Mesodermal cell (in vitro differentiated cells): ENCODE measurements around the gene ZNF438.

Experiments
- H3K27ac ChIP-seq: 2 replicates; pipeline ENCODE4 v1.7.0; 2013; ENCODE audit warnings: mild to moderate bottlenecking, low read depth, low read length, moderate library complexity; ENCODE audit not compliant: severe bottlenecking
- H3K36me3 ChIP-seq: 2 replicates; pipeline ENCODE4 v1.7.1; 2013; ENCODE audit warnings: mild to moderate bottlenecking, low read length, moderate library complexity; ENCODE audit not compliant: control insufficient read depth, insufficient read depth
- H3K4me1 ChIP-seq: one replicate; pipeline ENCODE4 v1.7.1; 2013; ENCODE audit warnings: mild to moderate bottlenecking, low read length; ENCODE audit not compliant: insufficient read depth, control insufficient read depth, poor library complexity, severe bottlenecking
- H3K4me3 ChIP-seq: 2 replicates; pipeline ENCODE4 v1.7.0; 2013; ENCODE audit warnings: low read length, control low read depth, mild to moderate bottlenecking; ENCODE audit not compliant: insufficient read depth, poor library complexity, severe bottlenecking; ENCODE audit errors: extremely low read depth
- H3K9me3 ChIP-seq: 2 replicates; pipeline ENCODE4 v1.7.1; 2013; ENCODE audit warnings: mild to moderate bottlenecking, low read length, moderate library complexity; ENCODE audit not compliant: control insufficient read depth
- WGBS, 2 experiments: methylation state at CpG; one replicate each; pipeline ENCODE4 v1.1.5; 2013; ENCODE audit warnings: missing lambda C conversion rate in 2 of 2; ENCODE audit not compliant: insufficient coverage in 2 of 2; 5-methylcytosine and 5-hydroxymethylcytosine counted together

Gene ZNF438

DNA sequence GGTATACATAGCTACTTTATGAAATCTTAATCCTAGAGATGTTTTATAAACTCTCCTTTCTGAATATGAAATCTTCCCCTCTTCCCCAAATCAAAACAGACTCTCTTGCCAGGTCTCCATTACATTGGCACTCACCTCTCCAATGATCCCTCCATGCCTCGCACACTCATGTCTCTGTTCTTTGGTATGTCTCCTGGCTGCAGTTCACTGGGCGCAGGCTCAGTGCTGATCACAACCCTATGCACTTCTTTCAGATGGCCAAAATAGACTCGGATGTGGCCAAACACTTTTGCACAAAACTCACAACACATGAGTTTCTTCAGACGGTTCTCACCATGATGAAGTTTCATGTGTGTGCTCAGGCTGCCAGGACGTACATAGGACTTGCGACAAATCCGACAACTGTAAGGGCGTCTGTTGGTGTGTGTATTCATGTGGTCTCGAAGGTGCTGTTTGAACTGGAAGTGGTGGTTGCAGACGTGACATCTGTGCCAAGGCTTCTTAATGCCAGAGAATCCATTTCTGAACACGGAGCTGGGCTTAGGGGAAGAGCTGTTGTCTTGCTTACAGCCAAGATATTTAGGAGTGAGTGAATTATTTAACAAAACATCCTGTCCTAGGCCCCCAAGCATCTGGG is 183.2 kb downstream of the ZNF438 start:
- 91 to 92% methylated on average over 7 to 10 of the region's 11 CpGs for WGBS, 2 experiments
- Histone ChIP-seq H3K4me3 (no peak overlapping the region), H3K27ac (no peak overlapping the region), H3K36me3 (no peaks in the 10 kb centered on the region), H3K4me1 (no peaks in the 10 kb centered on the region), H3K9me3 (peaks cover 4% of the 10 kb centered on the region)

DNA sequence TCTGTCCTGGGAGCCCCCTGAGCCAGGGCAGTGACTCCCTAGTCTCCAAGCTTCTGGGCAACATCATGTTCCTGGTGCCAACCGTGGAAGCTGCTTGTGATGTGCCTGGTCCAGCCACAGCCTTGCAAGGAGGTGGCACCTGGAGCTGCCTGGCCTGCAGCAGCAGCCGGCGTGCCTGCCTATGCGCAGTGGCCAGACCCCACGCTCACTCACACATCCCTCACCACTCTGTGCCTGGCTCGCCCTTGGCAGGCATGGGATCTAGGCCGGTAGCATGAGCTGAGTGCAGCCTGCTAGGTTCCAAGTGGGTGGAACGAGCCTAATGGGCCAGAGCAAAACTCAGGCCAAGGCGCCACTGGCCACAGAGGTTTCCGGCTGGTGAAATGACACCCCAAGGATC is 184.0 kb downstream of the ZNF438 start:
- no peaks in the 10 kb centered on the region for H3K36me3 ChIP-seq
- WGBS, 2 experiments = 96 to 100% methylated on average over 3 to 9 of the region's 10 CpGs
- peaks cover 4% of the 10 kb centered on the region for H3K9me3 ChIP-seq
- H3K4me1 ChIP-seq = no peaks in the 10 kb centered on the region
- no peak overlapping the region for H3K27ac ChIP-seq
- H3K4me3 ChIP-seq = no peak overlapping the region

DNA sequence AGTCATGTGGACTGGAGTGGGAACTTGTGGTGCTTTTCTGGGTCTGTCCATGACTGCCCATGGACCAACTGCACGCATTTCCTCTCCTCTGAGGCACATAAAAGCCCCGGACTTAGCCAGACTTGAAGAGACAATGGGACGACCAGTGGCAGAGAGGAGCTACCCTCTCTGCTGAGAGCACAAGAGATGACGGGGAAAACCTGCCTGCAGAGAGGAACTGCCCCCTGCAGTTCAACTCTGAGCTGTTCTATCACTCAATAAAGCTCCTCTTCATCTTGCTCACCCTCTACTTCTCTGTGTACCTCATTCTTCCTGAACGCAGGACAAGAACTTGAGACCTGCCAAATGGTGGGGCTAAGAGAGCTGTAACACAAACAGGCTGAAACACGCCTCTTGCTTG is 184.5 kb downstream of the ZNF438 start:
- Histone ChIP-seq H3K4me1 (no peaks in the 10 kb centered on the region), H3K36me3 (no peaks in the 10 kb centered on the region), H3K9me3 (peaks cover 4% of the 10 kb centered on the region), H3K4me3 (no peak overlapping the region), H3K27ac (no peak overlapping the region)
- WGBS, 2 experiments = 77 to 96% methylated on average over 4 to 6 of the region's 6 CpGs

DNA sequence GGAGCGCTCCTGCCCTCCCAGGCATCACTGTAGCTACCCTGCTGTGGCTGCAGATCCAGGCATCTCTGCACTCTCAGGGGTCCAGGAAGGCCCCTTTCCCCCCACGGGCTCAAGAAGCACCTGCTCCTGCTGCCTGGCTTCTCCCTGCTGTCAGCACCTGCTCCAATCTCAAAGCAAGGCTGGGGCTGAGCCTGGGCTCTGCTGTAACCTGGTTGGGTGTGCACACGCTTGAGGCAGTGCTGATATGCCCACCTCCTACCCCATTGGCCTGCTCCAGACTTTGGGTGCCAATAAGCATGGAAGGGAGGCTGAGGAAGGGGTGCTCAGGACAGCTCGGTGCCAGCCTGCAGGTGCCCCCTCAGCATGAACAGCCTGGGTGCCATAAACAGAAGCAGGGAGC is 185.0 kb downstream of the ZNF438 start:
- no peaks in the 10 kb centered on the region for H3K4me1 ChIP-seq
- peaks cover 4% of the 10 kb centered on the region for H3K9me3 ChIP-seq
- no peak overlapping the region for H3K27ac ChIP-seq
- H3K36me3 ChIP-seq = no peaks in the 10 kb centered on the region
- WGBS, 2 experiments = 70 to 79% methylated on average over 3 to 4 of the region's 4 CpGs
- H3K4me3 ChIP-seq = no peak overlapping the region

DNA sequence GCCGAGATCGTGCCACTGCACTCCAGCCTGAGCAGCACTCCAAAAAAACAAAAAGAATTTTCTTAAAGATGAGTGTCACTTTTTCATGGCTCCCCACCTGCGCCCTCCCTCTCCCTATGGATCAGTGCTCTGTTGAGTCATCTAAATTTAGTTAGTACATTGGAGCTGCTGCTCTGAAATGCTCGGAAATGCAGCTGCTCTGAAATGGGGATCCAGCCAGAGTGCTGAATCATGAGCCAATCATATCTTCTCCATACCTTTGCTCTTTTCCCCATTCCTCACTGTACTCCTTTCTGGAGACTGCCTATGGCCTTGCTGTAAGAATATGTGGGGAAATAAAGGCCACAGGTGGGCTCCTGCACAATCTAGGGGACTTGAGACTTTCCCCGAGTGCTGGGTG is 188.8 kb downstream of the ZNF438 start:
- Histone ChIP-seq H3K4me1 (no peaks in the 10 kb centered on the region), H3K36me3 (no peaks in the 10 kb centered on the region), H3K4me3 (no peak overlapping the region), H3K9me3 (peaks cover 4% of the 10 kb centered on the region), H3K27ac (no peak overlapping the region)
- 85% methylated on average over 3 of the region's 5 CpGs for WGBS, 2 experiments

DNA sequence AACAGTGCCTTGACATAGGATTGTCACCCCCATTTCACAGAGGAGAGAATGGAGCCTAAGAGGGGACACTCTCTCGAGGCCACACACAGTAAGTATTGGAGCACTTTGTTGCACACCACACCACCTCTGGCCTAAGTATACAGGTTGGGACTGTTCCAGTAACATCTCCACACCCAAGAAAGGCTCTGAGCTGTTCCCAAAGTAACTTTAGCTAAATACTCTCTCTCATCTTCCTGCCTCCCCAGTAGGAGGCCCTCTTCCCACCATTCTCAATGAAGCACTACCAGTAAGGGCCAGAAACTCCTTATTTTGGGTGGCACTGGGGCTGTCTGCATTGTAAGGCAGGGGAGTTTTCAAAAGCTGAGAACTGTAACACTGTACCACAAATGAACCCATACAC is 189.5 kb downstream of the ZNF438 start:
- no CpG with 5 or more reads among the region's 1 CpG for WGBS, 2 experiments
- Histone ChIP-seq H3K36me3 (no peaks in the 10 kb centered on the region), H3K9me3 (peaks cover under 1% of the 10 kb centered on the region)

DNA sequence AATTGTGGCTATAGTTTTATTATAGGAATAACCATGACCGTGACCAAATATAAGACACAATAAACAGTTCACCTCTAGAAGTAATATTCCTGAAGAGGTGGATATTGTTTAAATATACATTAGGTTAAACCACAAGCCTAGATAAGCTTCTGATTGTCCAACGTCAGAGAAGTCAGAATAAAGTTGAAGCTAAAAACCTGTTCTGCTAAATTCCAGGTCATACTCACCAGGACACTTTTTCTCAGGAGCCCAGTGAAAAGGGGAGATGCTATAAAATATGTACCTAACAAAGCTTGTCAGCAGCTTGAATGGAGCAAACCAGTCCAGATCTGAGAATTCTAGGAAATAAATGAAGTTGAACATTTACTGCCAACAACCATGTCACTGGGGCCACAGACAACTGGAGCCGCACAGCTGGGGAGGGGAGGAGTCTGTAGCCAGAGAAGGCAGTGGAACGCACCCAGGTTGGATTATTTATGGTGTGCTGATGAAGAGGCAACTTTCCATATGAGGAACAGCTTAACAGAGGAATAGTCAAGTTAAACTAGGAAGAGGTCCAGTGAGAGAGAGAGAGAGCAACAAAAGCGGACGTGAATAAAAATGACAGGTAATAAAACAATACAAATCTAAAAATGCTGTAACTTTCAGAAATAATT is 191.1 kb downstream of the ZNF438 start:
- WGBS, 2 experiments = 77 to 100% methylated on average over 1 to 3 of the region's 6 CpGs
- Histone ChIP-seq H3K4me1 (no peaks in the 10 kb centered on the region), H3K9me3 (no peaks in the 10 kb centered on the region), H3K4me3 (no peak overlapping the region), H3K36me3 (no peaks in the 10 kb centered on the region), H3K27ac (no peak overlapping the region)

More for the DNA sequence above, 189.5 kb downstream of the ZNF438 start:
- H3K4me1 ChIP-seq = no peaks in the 10 kb centered on the region
- H3K27ac ChIP-seq = no peak overlapping the region
- H3K4me3 ChIP-seq = no peak overlapping the region

DNA sequence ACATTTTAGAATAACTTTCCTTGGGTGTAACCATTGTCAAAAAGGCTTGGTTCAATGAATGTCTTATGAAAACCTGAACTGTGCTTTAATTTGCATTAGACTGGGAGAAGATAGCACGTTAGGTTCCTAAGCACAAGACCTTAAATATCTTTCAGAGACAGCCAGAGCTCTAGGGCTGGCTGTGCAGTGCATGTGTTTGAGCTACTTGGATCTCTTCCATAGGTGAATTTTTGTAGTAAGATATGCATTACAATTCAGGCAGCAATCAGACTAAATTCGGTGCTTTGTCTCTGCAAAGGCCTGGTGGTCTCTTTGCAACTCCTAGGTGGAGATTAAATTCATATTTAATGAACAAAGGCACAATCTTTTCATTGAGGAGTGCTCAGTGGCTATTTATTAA is 192.0 kb downstream of the ZNF438 start:
- H3K9me3 ChIP-seq = no peaks in the 10 kb centered on the region
- H3K4me1 ChIP-seq = no peaks in the 10 kb centered on the region
- 50 to 100% methylated on average over 1 of the region's 2 CpGs for WGBS, 2 experiments

DNA sequence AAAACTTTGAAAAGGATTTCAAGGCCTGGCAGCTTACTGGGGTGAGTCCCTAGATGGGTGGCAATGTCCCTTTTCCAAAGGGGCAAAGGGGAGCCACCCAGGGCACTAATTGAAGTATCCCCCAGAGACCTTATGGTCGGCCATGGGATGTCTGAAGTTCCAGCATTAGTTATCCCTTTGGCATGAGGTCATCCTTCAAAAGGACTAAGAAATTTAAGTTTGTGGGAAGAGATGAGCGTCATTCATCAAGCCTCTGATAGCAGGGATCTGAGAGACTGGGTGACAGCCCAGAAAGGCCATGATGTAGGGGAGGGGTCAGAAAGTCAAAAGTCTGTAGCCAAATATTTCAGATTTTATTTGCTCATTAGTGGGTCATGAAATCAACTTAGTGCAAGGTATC is 195.3 kb downstream of the ZNF438 start:
- WGBS, 2 experiments = 100% methylated on average over 1 to 2 of the region's 2 CpGs
- H3K4me3 ChIP-seq = no peak overlapping the region

More for the DNA sequence above, 192.0 kb downstream of the ZNF438 start:
- no peaks in the 10 kb centered on the region for H3K36me3 ChIP-seq
- H3K27ac ChIP-seq = no peak overlapping the region
- H3K4me3 ChIP-seq = no peak overlapping the region

DNA sequence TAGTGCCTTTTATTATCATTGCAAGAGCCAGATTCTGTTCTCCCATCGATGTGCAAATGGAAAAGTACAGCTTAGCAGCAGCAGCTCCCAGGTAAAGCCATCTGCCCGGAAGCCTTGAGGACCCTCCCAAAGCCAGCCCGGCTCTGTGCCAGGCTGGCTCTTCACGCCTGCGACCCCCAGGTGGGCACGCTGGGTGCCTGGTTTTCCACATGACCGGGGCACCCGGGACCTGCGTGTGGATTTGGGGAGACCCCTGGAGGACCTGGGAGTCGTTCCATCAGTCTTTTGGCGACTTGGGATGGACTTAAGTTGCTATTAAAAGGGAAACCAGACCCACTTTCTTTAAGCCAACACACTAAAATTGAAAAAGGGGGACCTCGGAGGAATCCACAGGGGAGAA is 196.5 kb downstream of the ZNF438 start:
- Histone ChIP-seq H3K27ac (no peak overlapping the region), H3K36me3 (no peaks in the 10 kb centered on the region), H3K9me3 (no peaks in the 10 kb centered on the region), H3K4me1 (no peaks in the 10 kb centered on the region), H3K4me3 (no peak overlapping the region)
- 96 to 98% methylated on average over 6 to 11 of the region's 12 CpGs for WGBS, 2 experiments

More for the DNA sequence above, 195.3 kb downstream of the ZNF438 start:
- no peaks in the 10 kb centered on the region for H3K9me3 ChIP-seq
- H3K27ac ChIP-seq = no peak overlapping the region
- H3K36me3 ChIP-seq = no peaks in the 10 kb centered on the region
- no peaks in the 10 kb centered on the region for H3K4me1 ChIP-seq

DNA sequence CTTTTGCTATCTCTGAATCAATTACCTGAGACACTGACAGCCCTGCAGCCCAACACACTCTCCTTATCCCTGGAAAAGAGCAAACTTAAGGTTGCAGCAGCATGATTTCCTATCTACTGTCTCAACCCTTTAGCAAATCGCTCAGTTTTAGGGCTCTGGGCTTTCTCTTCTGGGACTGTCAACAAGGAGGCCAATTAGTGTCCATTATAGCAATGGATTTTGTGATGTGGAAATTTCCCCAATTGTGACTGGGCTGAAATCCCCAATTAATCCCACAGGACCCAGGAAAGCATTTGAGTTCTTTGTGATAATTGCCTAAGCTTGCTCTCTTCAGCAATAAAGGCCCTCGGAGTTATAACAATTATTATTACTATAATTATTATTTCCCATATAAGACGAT is 197.0 kb downstream of the ZNF438 start:
- H3K4me1 ChIP-seq = no peaks in the 10 kb centered on the region
- H3K9me3 ChIP-seq = no peaks in the 10 kb centered on the region
- H3K36me3 ChIP-seq = no peaks in the 10 kb centered on the region
- no peak overlapping the region for H3K27ac ChIP-seq
- no peak overlapping the region for H3K4me3 ChIP-seq
- no CpG with 5 or more reads among the region's 3 CpGs for WGBS, 2 experiments
